Testis (tissue), 2 donors: ENCODE measurements around the gene ASPHD1.

Experiments used
- CTCF ChIP-seq, 3 experiments: fragments of 450-650 bp in 2 of 3; fragments of 200-600 bp in 1 of 3; sonication (generic) in 1 of 3; IDR thresholded peaks; one replicate each; pipeline ENCODE4 v1.5.1; 2016 to 2019; ENCODE audit warnings: antibody characterized with exemption in 3 of 3, mild to moderate bottlenecking in 2 of 3, moderate library complexity in 1 of 3
- POLR2A ChIP-seq: fragments of 450-650 bp; IDR thresholded peaks from one replicate; pipeline ENCODE4 v1.6.1; 2017; ENCODE audit warnings: antibody characterized with exemption, mild to moderate bottlenecking, moderate library complexity

- no peak for TF ChIP-seq CTCF (IDR thresholded peaks at IDR 0.05)
- no peak for TF ChIP-seq POLR2A
Measured at GRCh38 chr16:29922326-29922725, 22.0 kb downstream of the ASPHD1 start.
